Suprapubic skin (tissue), 4 donors: ENCODE measurements around the gene ABLIM2. TPM values are rescaled to one million over a fixed set of nuclear protein-coding genes. Genes with fewer than 3 reads are reported as not detected.
A peak's percentile ranks its signal among the peaks of the same experiment; 100 is the strongest.

Experiments
- DNase-seq, 2 donors: peaks; one replicate each; pipeline ENCODE4 v3.0.0-alpha.2; 2019; ENCODE audit warnings: low spot score in 2 of 2
- H3K27ac ChIP-seq: fragments of 200-600 bp; sonication (generic); one replicate; pipeline ENCODE4 v1.5.1; 2019
- H3K27me3 ChIP-seq: fragments of 200-600 bp; sonication (generic); one replicate; pipeline ENCODE4 v1.5.1; 2019
- H3K36me3 ChIP-seq: fragments of 200-600 bp; sonication (generic); one replicate; pipeline ENCODE4 v1.5.1; 2019
- H3K4me1 ChIP-seq: fragments of 200-600 bp; sonication (generic); one replicate; pipeline ENCODE4 v1.5.1; 2019
- H3K4me3 ChIP-seq: fragments of 200-600 bp; sonication (generic); one replicate; pipeline ENCODE4 v1.5.1; 2019; ENCODE audit warnings: mild to moderate bottlenecking
- H3K9me3 ChIP-seq: fragments of 200-600 bp; sonication (generic); one replicate; pipeline ENCODE4 v1.5.1; 2019
- CTCF ChIP-seq, 2 donors: fragments of 200-600 bp in 1 of 2; fragments of 450-650 bp in 1 of 2; sonication (generic) in 1 of 2; IDR thresholded peaks; one replicate each; pipeline ENCODE4 v1.5.1; 2016 to 2019; ENCODE audit warnings: antibody characterized with exemption in 2 of 2, mild to moderate bottlenecking in 1 of 2, moderate library complexity in 1 of 2
- EP300 ChIP-seq: sonication (generic); formaldehyde crosslinking; IDR thresholded peaks from one replicate; pipeline ENCODE4 v1.6.1; 2017; ENCODE audit warnings: antibody characterized with exemption
- POLR2A ChIP-seq, 2 donors: fragments of 450-650 bp; IDR thresholded peaks; one replicate each; pipeline ENCODE4 v1.6.1; 2017; ENCODE audit warnings: antibody characterized with exemption in 2 of 2, mild to moderate bottlenecking in 2 of 2, moderate library complexity in 2 of 2
- POLR2AphosphoS5 ChIP-seq, 3 donors: sonication (generic); formaldehyde crosslinking; IDR thresholded peaks; one replicate each; pipeline ENCODE4 v1.6.1; 2017; ENCODE audit warnings: antibody characterized with exemption in 3 of 3
- WGBS: methylation state at CpG from one replicate; pipeline ENCODE4 v1.1.5; 2018; 5-methylcytosine and 5-hydroxymethylcytosine counted together
- total RNA-seq, 4 donors: library from RNA; depleted of rRNA; stranded (reverse); fragments of >200 nt; gene quantifications; one replicate each; pipeline ENCODE4 v1.1.0, GENCODE V29; 2016

The ABLIM2 gene
- total RNA-seq, 4 donors from 2014 or later, result 11.2 to 16.9 (median 13.3) TPM

DNA sequence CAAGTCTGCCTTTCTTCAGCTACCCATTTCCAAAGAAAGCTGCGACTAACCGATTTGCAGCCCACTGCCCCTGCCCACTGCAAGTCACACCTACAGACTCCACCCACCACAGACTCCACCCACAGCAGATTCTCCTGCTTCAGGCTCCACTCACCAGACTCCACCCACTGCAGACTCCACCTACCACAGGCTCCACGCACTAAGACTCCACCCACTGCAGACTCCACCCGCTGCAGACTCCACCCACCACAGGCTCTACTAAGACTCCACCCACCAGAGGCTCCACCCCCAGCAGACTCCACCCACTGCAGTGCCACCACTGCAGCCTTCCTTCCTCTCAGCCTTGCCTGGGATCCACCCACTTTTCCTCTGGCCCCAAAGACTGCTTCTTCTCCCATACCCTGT is 41.3 kb downstream of the ABLIM2 start:
- Histone ChIP-seq H3K9me3 (no peaks in the 10 kb centered on the region), H3K27ac (no peak overlapping the region), H3K4me3 (no peak overlapping the region), H3K4me1 (peaks cover 13% of the 10 kb centered on the region), H3K36me3 (no peaks in the 10 kb centered on the region), H3K27me3 (peaks cover 5% of the 10 kb centered on the region)
- no peak for TF ChIP-seq CTCF (IDR thresholded peaks at IDR 0.05)
- no peak for TF ChIP-seq POLR2A (IDR thresholded peaks at IDR 0.05)
- TF ChIP-seq EP300, result no peak
- TF ChIP-seq POLR2AphosphoS5 (IDR thresholded peaks at IDR 0.05), result no peak
- 50% methylated on average over 4 of the region's 4 CpGs for WGBS
- DNase-seq, result no peak

GRCh38 chr4:8115916-8116315 is 42.7 kb downstream of the ABLIM2 start:
- TF ChIP-seq POLR2AphosphoS5 (IDR thresholded peaks at IDR 0.05) (no peak), EP300 (no peak)
- H3K9me3 ChIP-seq, result no peaks in the 10 kb centered on the region
- no peaks in the 10 kb centered on the region for H3K36me3 ChIP-seq
- no peak overlapping the region for H3K27ac ChIP-seq
- no peak for DNase-seq
- peaks cover 5% of the 10 kb centered on the region for H3K27me3 ChIP-seq
- H3K4me1 ChIP-seq, result peaks cover 13% of the 10 kb centered on the region
- H3K4me3 ChIP-seq, result no peak overlapping the region
- 60% methylated on average over 5 of the region's 8 CpGs for WGBS

DNA sequence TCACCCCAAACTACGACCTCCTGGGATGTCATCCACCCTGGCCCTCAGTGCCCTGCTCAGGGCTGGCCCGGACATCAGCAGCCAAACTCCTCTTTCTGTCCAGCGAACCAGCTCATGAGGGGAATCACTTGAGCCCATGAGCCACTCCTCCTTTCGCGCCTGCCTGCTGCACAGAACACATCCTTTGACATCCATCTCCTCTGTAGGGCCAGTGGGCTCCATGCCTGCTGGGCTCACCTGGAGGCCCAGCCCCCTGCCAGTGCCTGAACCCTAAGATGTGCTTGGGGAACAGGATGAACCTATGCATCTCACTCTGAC is 43.5 kb downstream of the ABLIM2 start:
- TF ChIP-seq POLR2A (IDR thresholded peaks at IDR 0.05) (no peak), EP300 (no peak), CTCF (IDR thresholded peaks at IDR 0.05) (no peak), POLR2AphosphoS5 (IDR thresholded peaks at IDR 0.05) (no peak)
- peaks cover 13% of the 10 kb centered on the region for H3K4me1 ChIP-seq
- WGBS, result 76% methylated on average over 5 of the region's 5 CpGs

GRCh38 chr4:8114456-8115202 is 44.0 kb downstream of the ABLIM2 start:
- WGBS, result 47% methylated on average over 20 of the region's 21 CpGs

More for the DNA sequence above, 43.5 kb downstream of the ABLIM2 start:
- no peak for DNase-seq
- peaks cover 5% of the 10 kb centered on the region for H3K27me3 ChIP-seq
- no peak overlapping the region for H3K27ac ChIP-seq
- H3K4me3 ChIP-seq, result no peak overlapping the region
- H3K36me3 ChIP-seq, result no peaks in the 10 kb centered on the region
- H3K9me3 ChIP-seq, result no peaks in the 10 kb centered on the region

DNA sequence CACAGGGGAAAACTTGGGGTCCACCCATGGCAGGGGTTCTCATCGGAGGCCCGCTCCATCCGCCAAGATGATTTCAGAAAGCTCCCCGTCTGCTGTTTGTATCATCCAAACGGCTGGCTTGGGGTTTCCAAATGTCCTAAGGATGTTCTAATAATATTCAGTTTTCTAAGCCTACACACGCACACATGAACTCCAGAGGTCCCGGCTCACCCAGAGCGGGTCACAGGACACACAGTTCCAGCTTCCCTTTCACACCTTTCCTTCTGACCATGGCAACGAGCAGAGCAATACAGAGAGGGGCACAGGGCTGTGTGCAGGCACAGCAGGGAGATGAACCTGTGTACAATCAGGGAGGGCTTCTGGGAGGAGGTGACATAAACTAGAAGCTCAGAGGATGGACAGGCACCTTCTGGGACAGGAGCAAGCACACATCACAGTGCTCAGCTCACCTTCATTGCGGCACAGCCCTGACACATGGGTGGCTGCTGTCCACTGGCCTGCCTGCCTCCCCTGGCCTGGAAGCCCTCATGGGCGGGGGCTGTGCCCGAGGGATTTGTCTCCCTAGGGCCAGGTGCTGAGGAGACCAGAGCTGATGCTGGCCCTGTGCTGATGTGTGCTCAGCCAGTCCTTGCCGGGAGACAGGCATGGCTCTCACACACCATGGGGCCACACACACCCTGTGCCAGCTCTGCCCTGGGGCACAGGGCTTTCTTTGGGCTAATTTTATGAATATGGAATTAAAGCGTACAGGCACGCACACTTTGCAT is 44.8 kb downstream of the ABLIM2 start:
- no peak overlapping the region for H3K4me3 ChIP-seq

More at GRCh38 chr4:8114456-8115202, 44.0 kb downstream of the ABLIM2 start:
- Histone ChIP-seq H3K36me3 (no peaks in the 10 kb centered on the region), H3K9me3 (no peaks in the 10 kb centered on the region), H3K27me3 (peaks cover 6% of the 10 kb centered on the region), H3K4me1 (peaks cover 13% of the 10 kb centered on the region), H3K4me3 (no peak overlapping the region), H3K27ac (no peak overlapping the region)
- DNase-seq, result no peak
- no peak for TF ChIP-seq POLR2A (IDR thresholded peaks at IDR 0.05)
- TF ChIP-seq POLR2AphosphoS5 (IDR thresholded peaks at IDR 0.05), result no peak
- TF ChIP-seq CTCF (IDR thresholded peaks at IDR 0.05), result no peak
- TF ChIP-seq EP300, result no peak

More for the DNA sequence above, 44.8 kb downstream of the ABLIM2 start:
- DNase-seq, result no peak
- H3K27me3 ChIP-seq, result peaks cover 14% of the 10 kb centered on the region
- H3K9me3 ChIP-seq, result no peaks in the 10 kb centered on the region
- H3K4me1 ChIP-seq, result peaks cover 13% of the 10 kb centered on the region
- peak overlapping the region; percentile 22 for H3K27ac ChIP-seq
- no peak for TF ChIP-seq EP300
- TF ChIP-seq POLR2A (IDR thresholded peaks at IDR 0.05), result no peak
- TF ChIP-seq POLR2AphosphoS5 (IDR thresholded peaks at IDR 0.05), result no peak
- no peak for TF ChIP-seq CTCF (IDR thresholded peaks at IDR 0.05)
- H3K36me3 ChIP-seq, result no peaks in the 10 kb centered on the region
- 70% methylated on average over 12 of the region's 15 CpGs for whole genome bisulfite sequencing
